Measurements from ENCODE around the gene WWOX. TPM values are rescaled to one million over a fixed set of nuclear protein-coding genes. Genes with fewer than 3 reads are reported as not detected.

The WWOX gene
- total RNA-seq, 1 experiment from 2014 or later, result 79.9 TPM

- Histone ChIP-seq H3K36me3 (ENCODE audit: insufficient read depth, low read length, poor library complexity, severe bottlenecking) (no peaks in the 10 kb centered on the region), H3K4me1 (ENCODE audit: insufficient read depth, low read length, poor library complexity, severe bottlenecking) (no peaks in the 10 kb centered on the region), H3K27ac (ENCODE audit: low read depth, low read length, poor library complexity, severe bottlenecking) (no peak overlapping the region), H3K4me3 (ENCODE audit: low read depth, low read length, poor library complexity, severe bottlenecking) (no peak overlapping the region), H3K9me3 (ENCODE audit: low read depth, low read length, poor library complexity, severe bottlenecking) (peaks cover 11% of the 10 kb centered on the region), H3K27me3 (replicated peaks; ENCODE audit: insufficient read depth, low read depth, low read length, poor library complexity) (no peaks in the 10 kb centered on the region)
- DNase-seq (ENCODE audit: low spot score), result no peak
- TF ChIP-seq EZH2 (IDR thresholded peaks at IDR 0.05; ENCODE audit: borderline replicate concordance, low read depth, low read length, poor library complexity, severe bottlenecking) (no peak), CTCF (conservative IDR thresholded peaks at IDR 0.05; ENCODE audit: low read depth, low read length) (no peak)
- BruUV-seq (replicated peaks), result no TSS peak
- ChIA-PET CTCF (no interaction called here), POLR2A (ENCODE audit: low non-redundant PET) (no interaction called here)
- intact Hi-C loops (cut with micrococcal nuclease; ENCODE audit: unreplicated experiment), result no loop called here
Observed at GRCh38 chr16:78292086-78292843, 192.8 kb downstream of the WWOX start.

- H3K4me1 ChIP-seq (ENCODE audit: insufficient read depth, low read length, poor library complexity, severe bottlenecking), result no peaks in the 10 kb centered on the region
- TF ChIP-seq CTCF (conservative IDR thresholded peaks at IDR 0.05; ENCODE audit: low read depth, low read length) (no peak), EZH2 (IDR thresholded peaks at IDR 0.05; ENCODE audit: borderline replicate concordance, low read depth, low read length, poor library complexity, severe bottlenecking) (no peak)
- H3K4me3 ChIP-seq (ENCODE audit: low read depth, low read length, poor library complexity, severe bottlenecking), result no peak overlapping the region
- intact Hi-C loops (cut with micrococcal nuclease; ENCODE audit: unreplicated experiment), result no loop called here
- H3K27ac ChIP-seq (ENCODE audit: low read depth, low read length, poor library complexity, severe bottlenecking), result no peak overlapping the region
- DNase-seq (ENCODE audit: low spot score), result peak; percentile 9
- BruUV-seq (replicated peaks), result no TSS peak
- no peaks in the 10 kb centered on the region for H3K27me3 ChIP-seq (replicated peaks; ENCODE audit: insufficient read depth, low read depth, low read length, poor library complexity)
- peaks cover 11% of the 10 kb centered on the region for H3K9me3 ChIP-seq (ENCODE audit: low read depth, low read length, poor library complexity, severe bottlenecking)
- ChIA-PET CTCF (no interaction called here), POLR2A (ENCODE audit: low non-redundant PET) (no interaction called here)
- no peaks in the 10 kb centered on the region for H3K36me3 ChIP-seq (ENCODE audit: insufficient read depth, low read length, poor library complexity, severe bottlenecking)
Observed at GRCh38 chr16:78292844-78293380, 193.5 kb downstream of the WWOX start.

- Histone ChIP-seq H3K36me3 (ENCODE audit: insufficient read depth, low read length, poor library complexity, severe bottlenecking) (no peaks in the 10 kb centered on the region), H3K4me1 (ENCODE audit: insufficient read depth, low read length, poor library complexity, severe bottlenecking) (no peaks in the 10 kb centered on the region), H3K27me3 (replicated peaks; ENCODE audit: insufficient read depth, low read depth, low read length, poor library complexity) (no peaks in the 10 kb centered on the region), H3K9me3 (ENCODE audit: low read depth, low read length, poor library complexity, severe bottlenecking) (peaks cover 11% of the 10 kb centered on the region), H3K4me3 (ENCODE audit: low read depth, low read length, poor library complexity, severe bottlenecking) (no peak overlapping the region), H3K27ac (ENCODE audit: low read depth, low read length, poor library complexity, severe bottlenecking) (no peak overlapping the region)
- DNase-seq (ENCODE audit: low spot score), result no peak
- TF ChIP-seq EZH2 (IDR thresholded peaks at IDR 0.05; ENCODE audit: borderline replicate concordance, low read depth, low read length, poor library complexity, severe bottlenecking), result no peak
- no peak for TF ChIP-seq CTCF (conservative IDR thresholded peaks at IDR 0.05; ENCODE audit: low read depth, low read length)
- intact Hi-C loops (cut with micrococcal nuclease; ENCODE audit: unreplicated experiment), result no loop called here
- ChIA-PET POLR2A (ENCODE audit: low non-redundant PET) (no interaction called here), CTCF (no interaction called here)
- no TSS peak for BruUV-seq (replicated peaks)
Observed at GRCh38 chr16:78294538-78295225, 195.2 kb downstream of the WWOX start.

Data from A673 (cell line).